Ovary (tissue), 9 donors: ENCODE data around the gene RAB3IL1. TPM values are rescaled to one million over a fixed set of nuclear protein-coding genes. Genes with fewer than 3 reads are reported as not detected.

Experiments
- DNase-seq, 5 donors: peaks; one replicate each; pipeline ENCODE4 v3.0.0-alpha.2; 2019 to 2020
- H3K27ac ChIP-seq, 2 donors: fragments of 200-600 bp; one replicate each; pipeline versions ENCODE4 v1.5.1 to v1.8.0; 2019 to 2022
- H3K27me3 ChIP-seq: fragments of 200-600 bp; one replicate; pipeline ENCODE4 v1.8.0; 2022
- H3K36me3 ChIP-seq: fragments of 200-600 bp; sonication (generic); one replicate; pipeline ENCODE4 v1.5.1; 2019
- H3K4me1 ChIP-seq: one replicate; pipeline ENCODE4 v1.8.1; 2013; ENCODE audit warnings: mild to moderate bottlenecking, moderate library complexity; ENCODE audit not compliant: insufficient read depth
- H3K4me3 ChIP-seq: fragments of 200-600 bp; sonication (generic); one replicate; pipeline ENCODE4 v1.5.1; 2017
- H3K9me3 ChIP-seq, 2 donors: fragments of 200-600 bp in 1 of 2; sonication (generic) in 1 of 2; one replicate each; pipeline versions ENCODE4 v1.5.1 to v1.8.1; 2013 to 2019; ENCODE audit warnings: mild to moderate bottlenecking in 1 of 2, moderate library complexity in 1 of 2
- CTCF ChIP-seq, 3 donors: fragments of 450-650 bp in 2 of 3; fragments of 200-600 bp in 1 of 3; IDR thresholded peaks; one replicate each; pipeline versions ENCODE4 v1.5.1 to v1.8.0; 2016 to 2022; ENCODE audit warnings: antibody characterized with exemption in 3 of 3, mild to moderate bottlenecking in 1 of 3
- EP300 ChIP-seq: sonication (generic); formaldehyde crosslinking; IDR thresholded peaks from one replicate; pipeline ENCODE4 v1.6.1; 2017; ENCODE audit warnings: antibody characterized with exemption
- POLR2A ChIP-seq: fragments of 450-650 bp; IDR thresholded peaks from one replicate; pipeline ENCODE4 v1.6.1; 2017; ENCODE audit warnings: antibody characterized with exemption, mild to moderate bottlenecking, moderate library complexity
- WGBS, 3 donors: extraction: QIAGEN DNeasy Blood & Tissue Kit in 1 of 3; methylation state at CpG; one replicate each; pipeline versions ENCODE4 v1.1.5 to v1.1.7; 2013 to 2017; 5-methylcytosine and 5-hydroxymethylcytosine counted together
- intact Hi-C, 4 donors: fragments of 100-400 bp; cut with DNase I; formaldehyde crosslinking; loops; one replicate each; pipeline versions ENCODE4 v1.11.0 to v1.15.1; 2022 to 2023
- polyA plus RNA-seq, 2 donors: library from polyadenylated mRNA; stranded (reverse); fragments of 200-250 nt in 1 of 2; fragments of 350-450 nt in 1 of 2; fragmentation: Illumina TruSeq in 1 of 2; extraction: RNeasy Lipid Tissue Mini Kit (QIAGEN cat#74804) in 1 of 2; gene quantifications; one replicate each; pipeline ENCODE4 v1.2.3, GENCODE V29; 2013 to 2014
- total RNA-seq, 7 donors: library from RNA; depleted of rRNA in 2 of 7; stranded (reverse); fragments of >200 nt in 2 of 7; fragmentation: NEBNext Ultra II Directional in 3 of 7; extraction: Animal tissue kit (Norgen Biotek cat#: 25700) in 3 of 7; gene quantifications; one replicate each; pipeline versions ENCODE4 v1.1.0 to v1.2.4, GENCODE V29; 2016 to 2023
- donor health status: DM: no; HTN: no; CAD: no; lungs with moderate emphysema.
- donor health status: DM: no; HTN: no; CAD: no.
- donor health status: Bipolar disorder and iron deficiency.
- donor health status: DM: yes; HTN: yes; CAD: no.
- donor health status: DM: no; HTN: no; CAD: no.
- donor health status: DM: yes; HTN: yes; CAD: no.

The RAB3IL1 gene
- total and polyA plus RNA-seq, 9 donors: 4.5 to 90.0 (median 52.9) TPM

GRCh38 chr11:61896665-61897386 is 20.5 kb downstream of the RAB3IL1 start:
- DNase-seq: no peak
- Histone ChIP-seq H3K27ac (no peak overlapping the region), H3K9me3 (no peaks in the 10 kb centered on the region), H3K36me3 (no peaks in the 10 kb centered on the region), H3K27me3 (no peaks in the 10 kb centered on the region), H3K4me3 (no peak overlapping the region), H3K4me1 (peaks cover 3% of the 10 kb centered on the region)
- intact Hi-C loops: loop anchor here in 3 of 4 donors (2.0 to 5.0 kb wide), 3 partner anchors 85 to 185 kb away; no protein-coding TSS in a partner anchor
- WGBS, 3 donors: 77 to 82% (median 81%) methylated on average over 15 of the region's 15 CpGs
- TF ChIP-seq CTCF (IDR thresholded peaks at IDR 0.05) (no peak), EP300 (no peak), POLR2A (no peak)

GRCh38 chr11:61895718-61896059 is 21.7 kb downstream of the RAB3IL1 start:
- TF ChIP-seq POLR2A (no peak), CTCF (IDR thresholded peaks at IDR 0.05) (no peak), EP300 (no peak)
- Histone ChIP-seq H3K9me3 (no peaks in the 10 kb centered on the region), H3K4me3 (no peak overlapping the region), H3K36me3 (no peaks in the 10 kb centered on the region), H3K27ac (no peak overlapping the region), H3K4me1 (peaks cover 3% of the 10 kb centered on the region), H3K27me3 (no peaks in the 10 kb centered on the region)
- 42 to 56% (median 54%) methylated on average over 4 of the region's 4 CpGs for WGBS, 3 donors
- DNase-seq: no peak
- intact Hi-C loops: loop anchor here in 3 of 4 donors (2.0 to 5.0 kb wide), 3 partner anchors 83 to 187 kb away; no protein-coding TSS in a partner anchor

GRCh38 chr11:61895046-61895717 is 22.2 kb downstream of the RAB3IL1 start:
- no peaks in the 10 kb centered on the region for H3K36me3 ChIP-seq
- H3K4me3 ChIP-seq: no peak overlapping the region
- 78 to 84% (median 81%) methylated on average over 17 of the region's 17 CpGs for WGBS, 3 donors
- H3K27ac ChIP-seq: no peak overlapping the region
- intact Hi-C loops: loop anchor here in 2 of 4 donors (5.0 kb wide), 2 partner anchors 83 to 187 kb away; no protein-coding TSS in a partner anchor
- TF ChIP-seq CTCF (IDR thresholded peaks at IDR 0.05): no peak
- TF ChIP-seq POLR2A: no peak
- no peak for TF ChIP-seq EP300
- peaks cover 8% of the 10 kb centered on the region for H3K4me1 ChIP-seq
- no peak for DNase-seq
- H3K9me3 ChIP-seq: no peaks in the 10 kb centered on the region
- no peaks in the 10 kb centered on the region for H3K27me3 ChIP-seq

- Histone ChIP-seq H3K27ac (peak overlapping the region in 1 of 2 donors; percentile 31), H3K27me3 (no peaks in the 10 kb centered on the region), H3K36me3 (no peaks in the 10 kb centered on the region), H3K4me1 (peaks cover 8% of the 10 kb centered on the region), H3K4me3 (no peak overlapping the region), H3K9me3 (no peaks in the 10 kb centered on the region)
- TF ChIP-seq CTCF (IDR thresholded peaks at IDR 0.05): no peak
- 29 to 41% (median 32%) methylated on average over 5 of the region's 5 CpGs for WGBS, 3 donors
- DNase-seq: no peak
- intact Hi-C loops: loop anchor here (2.0 to 5.0 kb wide), 4 partner anchors 102 to 213 kb away; partner anchors contain the start of genes FEN1 (in 1 of the 4) and TMEM258 (in 1 of the 4)
Observed at GRCh38 chr11:61893981-61894380, 23.4 kb downstream of the RAB3IL1 start.
